ENCODE results near the gene DGKQ.

Gene DGKQ

DNA sequence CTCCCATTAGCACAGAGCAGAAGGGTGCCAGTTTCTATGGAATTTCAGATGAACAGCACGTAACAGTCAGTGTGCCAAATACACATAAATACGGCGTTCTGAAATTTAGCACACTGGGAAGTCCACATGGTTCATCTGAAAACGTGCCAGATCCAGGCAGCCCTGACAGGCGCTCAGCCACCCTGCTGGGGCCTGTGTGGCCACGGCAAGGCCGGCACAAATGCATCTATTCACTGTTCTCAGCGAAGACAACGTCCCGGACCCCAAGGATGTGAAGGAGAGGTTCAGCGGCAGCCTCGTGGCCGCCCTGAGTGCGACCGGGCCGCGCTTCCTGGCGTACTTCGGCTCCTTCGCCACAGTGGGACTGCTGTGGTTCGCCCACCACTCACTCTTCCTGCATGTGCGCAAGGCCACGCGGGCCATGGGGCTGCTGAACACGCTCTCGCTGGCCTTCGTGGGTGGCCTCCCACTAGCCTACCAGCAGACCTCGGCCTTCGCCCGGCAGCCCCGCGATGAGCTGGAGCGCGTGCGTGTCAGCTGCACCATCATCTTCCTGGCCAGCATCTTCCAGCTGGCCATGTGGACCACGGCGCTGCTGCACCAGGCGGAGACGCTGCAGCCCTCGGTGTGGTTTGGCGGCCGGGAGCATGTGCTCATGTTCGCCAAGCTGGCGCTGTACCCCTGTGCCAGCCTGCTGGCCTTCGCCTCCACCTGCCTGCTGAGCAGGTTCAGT is 15.6 kb downstream of the DGKQ start:
- Histone ChIP-seq H3K4me3 (ENCODE audit: low read length) (no peak overlapping the region), H3K4ac (ENCODE audit: low read depth, low read length) (no peak overlapping the region), H2AK5ac (ENCODE audit: low read length) (no peak overlapping the region), H3K18ac (ENCODE audit: low read length) (no peak overlapping the region), H2BK5ac (ENCODE audit: low read length) (no peak overlapping the region), H3K79me1 (ENCODE audit: low read length) (no peaks in the 10 kb centered on the region), H2BK120ac (ENCODE audit: low read depth, low read length) (no peak overlapping the region), H3K56ac (ENCODE audit: low read length) (no peak overlapping the region), H2BK15ac (replicated peaks; ENCODE audit: low read depth) (no peak overlapping the region), H3K23ac (ENCODE audit: low read length) (no peak overlapping the region), H3K27me3 (ENCODE audit: insufficient read depth, low read length, poor library complexity) (no peaks in the 10 kb centered on the region), H4K5ac (ENCODE audit: low read length) (no peak overlapping the region), H3K27ac (ENCODE audit: low read depth, low read length) (no peak overlapping the region), H3K79me2 (ENCODE audit: control insufficient read depth, insufficient read depth, low read length) (no peaks in the 10 kb centered on the region), H3K9ac (ENCODE audit: low read length) (no peak overlapping the region), H3K4me1 (ENCODE audit: control insufficient read depth, low read depth, low read length) (no peaks in the 10 kb centered on the region), H3K36me3 (ENCODE audit: control insufficient read depth, insufficient read depth, low read length) (no peaks in the 10 kb centered on the region), H3K4me2 (ENCODE audit: low read length) (no peak overlapping the region), H4K8ac (ENCODE audit: low read depth, low read length) (no peak overlapping the region)
- no peak for DNase-seq
- no CpG with 5 or more reads among the region's 45 CpGs for WGBS (ENCODE audit: extremely low coverage, insufficient coverage, low lambda C conversion rate)

DNA sequence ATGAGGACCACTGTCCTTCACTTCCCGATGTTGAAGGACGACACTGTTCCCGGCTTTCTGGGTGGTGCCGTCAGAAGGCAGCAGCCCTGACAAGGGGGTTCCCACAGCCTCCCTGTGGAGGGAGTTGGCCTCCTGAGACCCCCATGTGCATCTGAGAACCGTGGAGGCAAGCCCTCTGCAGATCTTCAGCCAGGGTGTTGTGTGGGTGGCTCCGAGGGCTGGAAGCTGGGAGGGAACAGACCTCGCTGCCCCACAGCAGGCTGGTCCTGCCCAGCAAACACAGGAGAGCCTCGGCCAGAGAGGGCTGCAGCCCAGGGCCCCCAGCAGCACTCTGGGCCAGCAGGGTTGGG is 16.2 kb downstream of the DGKQ start:
- no peak overlapping the region for H3K56ac ChIP-seq (ENCODE audit: low read length)
- DNase-seq = no peak
- no peak overlapping the region for H4K5ac ChIP-seq (ENCODE audit: low read length)
- no peak overlapping the region for H3K4ac ChIP-seq (ENCODE audit: low read depth, low read length)
- no peaks in the 10 kb centered on the region for H3K79me2 ChIP-seq (ENCODE audit: control insufficient read depth, insufficient read depth, low read length)
- no peaks in the 10 kb centered on the region for H3K4me1 ChIP-seq (ENCODE audit: control insufficient read depth, low read depth, low read length)
- no CpG with 5 or more reads among the region's 8 CpGs for WGBS (ENCODE audit: extremely low coverage, insufficient coverage, low lambda C conversion rate)
- H3K4me3 ChIP-seq (ENCODE audit: low read length) = no peak overlapping the region
- H3K18ac ChIP-seq (ENCODE audit: low read length) = no peak overlapping the region
- no peaks in the 10 kb centered on the region for H3K79me1 ChIP-seq (ENCODE audit: low read length)
- H3K27me3 ChIP-seq (ENCODE audit: insufficient read depth, low read length, poor library complexity) = no peaks in the 10 kb centered on the region
- H4K8ac ChIP-seq (ENCODE audit: low read depth, low read length) = no peak overlapping the region
- no peak overlapping the region for H3K9ac ChIP-seq (ENCODE audit: low read length)
- no peak overlapping the region for H3K23ac ChIP-seq (ENCODE audit: low read length)
- H3K4me2 ChIP-seq (ENCODE audit: low read length) = no peak overlapping the region
- H3K36me3 ChIP-seq (ENCODE audit: control insufficient read depth, insufficient read depth, low read length) = no peaks in the 10 kb centered on the region
- H3K27ac ChIP-seq (ENCODE audit: low read depth, low read length) = no peak overlapping the region
- H2BK5ac ChIP-seq (ENCODE audit: low read length) = no peak overlapping the region
- H2BK120ac ChIP-seq (ENCODE audit: low read depth, low read length) = no peak overlapping the region
- H2AK5ac ChIP-seq (ENCODE audit: low read length) = no peak overlapping the region
- no peak overlapping the region for H2BK15ac ChIP-seq (replicated peaks; ENCODE audit: low read depth)

GRCh38 chr4:956531-957230 is 16.7 kb downstream of the DGKQ start:
- Histone ChIP-seq H3K36me3 (ENCODE audit: control insufficient read depth, insufficient read depth, low read length) (no peaks in the 10 kb centered on the region), H3K4ac (ENCODE audit: low read depth, low read length) (no peak overlapping the region), H3K27me3 (ENCODE audit: insufficient read depth, low read length, poor library complexity) (no peaks in the 10 kb centered on the region), H3K79me1 (ENCODE audit: low read length) (no peaks in the 10 kb centered on the region), H4K5ac (ENCODE audit: low read length) (no peak overlapping the region), H3K27ac (ENCODE audit: low read depth, low read length) (no peak overlapping the region), H2BK15ac (replicated peaks; ENCODE audit: low read depth) (no peak overlapping the region), H3K56ac (ENCODE audit: low read length) (no peak overlapping the region), H2AK5ac (ENCODE audit: low read length) (no peak overlapping the region), H3K4me3 (ENCODE audit: low read length) (no peak overlapping the region), H3K18ac (ENCODE audit: low read length) (no peak overlapping the region), H2BK5ac (ENCODE audit: low read length) (no peak overlapping the region), H3K4me1 (ENCODE audit: control insufficient read depth, low read depth, low read length) (no peaks in the 10 kb centered on the region), H3K79me2 (ENCODE audit: control insufficient read depth, insufficient read depth, low read length) (no peaks in the 10 kb centered on the region), H3K9ac (ENCODE audit: low read length) (no peak overlapping the region), H2BK120ac (ENCODE audit: low read depth, low read length) (no peak overlapping the region), H3K23ac (ENCODE audit: low read length) (no peak overlapping the region), H3K4me2 (ENCODE audit: low read length) (no peak overlapping the region), H4K8ac (ENCODE audit: low read depth, low read length) (no peak overlapping the region)
- DNase-seq = no peak
- no CpG with 5 or more reads among the region's 14 CpGs for WGBS (ENCODE audit: extremely low coverage, insufficient coverage, low lambda C conversion rate)

DNA sequence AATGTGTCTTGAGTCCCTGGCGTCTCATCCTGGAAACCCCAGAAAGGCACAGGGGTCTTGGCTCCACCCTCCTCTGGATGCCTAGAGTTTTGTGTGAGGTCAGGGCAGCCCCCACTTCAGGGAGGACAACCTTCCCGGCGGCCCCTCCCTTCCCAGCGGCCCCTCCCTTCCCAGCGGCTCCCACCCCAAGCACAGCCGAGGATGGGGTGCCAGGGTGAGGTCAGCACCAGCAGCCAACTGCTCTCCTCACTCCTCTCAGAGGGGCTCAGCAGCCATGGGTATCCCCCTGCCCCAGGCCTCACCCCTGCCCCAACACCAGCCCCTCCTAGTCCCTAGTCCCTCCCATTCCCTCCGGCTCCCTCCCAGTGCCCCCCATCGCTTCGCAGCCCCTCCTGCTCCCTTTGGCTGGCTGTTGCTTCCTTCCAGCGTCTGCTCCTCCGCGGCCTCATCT is 17.4 kb downstream of the DGKQ start:
- DNase-seq = no peak
- H3K36me3 ChIP-seq (ENCODE audit: control insufficient read depth, insufficient read depth, low read length) = no peaks in the 10 kb centered on the region
- H3K56ac ChIP-seq (ENCODE audit: low read length) = no peak overlapping the region
- H2BK5ac ChIP-seq (ENCODE audit: low read length) = no peak overlapping the region
- no peaks in the 10 kb centered on the region for H3K27me3 ChIP-seq (ENCODE audit: insufficient read depth, low read length, poor library complexity)
- H2BK15ac ChIP-seq (replicated peaks; ENCODE audit: low read depth) = no peak overlapping the region
- H4K8ac ChIP-seq (ENCODE audit: low read depth, low read length) = no peak overlapping the region
- no peak overlapping the region for H4K5ac ChIP-seq (ENCODE audit: low read length)
- no peak overlapping the region for H3K4me2 ChIP-seq (ENCODE audit: low read length)
- no peak overlapping the region for H3K18ac ChIP-seq (ENCODE audit: low read length)
- no peak overlapping the region for H3K4me3 ChIP-seq (ENCODE audit: low read length)
- no peaks in the 10 kb centered on the region for H3K79me2 ChIP-seq (ENCODE audit: control insufficient read depth, insufficient read depth, low read length)
- H2AK5ac ChIP-seq (ENCODE audit: low read length) = no peak overlapping the region
- no CpG with 5 or more reads among the region's 12 CpGs for WGBS (ENCODE audit: extremely low coverage, insufficient coverage, low lambda C conversion rate)
- no peaks in the 10 kb centered on the region for H3K79me1 ChIP-seq (ENCODE audit: low read length)
- no peak overlapping the region for H3K27ac ChIP-seq (ENCODE audit: low read depth, low read length)
- H2BK120ac ChIP-seq (ENCODE audit: low read depth, low read length) = no peak overlapping the region
- H3K4me1 ChIP-seq (ENCODE audit: control insufficient read depth, low read depth, low read length) = no peaks in the 10 kb centered on the region
- H3K23ac ChIP-seq (ENCODE audit: low read length) = no peak overlapping the region
- H3K4ac ChIP-seq (ENCODE audit: low read depth, low read length) = no peak overlapping the region
- no peak overlapping the region for H3K9ac ChIP-seq (ENCODE audit: low read length)

GRCh38 chr4:955161-955921 is 18.0 kb downstream of the DGKQ start:
- no CpG with 5 or more reads among the region's 33 CpGs for WGBS (ENCODE audit: extremely low coverage, insufficient coverage, low lambda C conversion rate)
- no peak for DNase-seq

More at GRCh38 chr4:955161-955921, 18.0 kb downstream of the DGKQ start:
- H2BK120ac ChIP-seq (ENCODE audit: low read depth, low read length) = no peak overlapping the region
- no peak overlapping the region for H4K5ac ChIP-seq (ENCODE audit: low read length)
- H2BK15ac ChIP-seq (replicated peaks; ENCODE audit: low read depth) = no peak overlapping the region
- no peak overlapping the region for H3K4ac ChIP-seq (ENCODE audit: low read depth, low read length)
- H2AK5ac ChIP-seq (ENCODE audit: low read length) = no peak overlapping the region
- no peak overlapping the region for H4K8ac ChIP-seq (ENCODE audit: low read depth, low read length)
- H3K27ac ChIP-seq (ENCODE audit: low read depth, low read length) = no peak overlapping the region
- H3K9ac ChIP-seq (ENCODE audit: low read length) = no peak overlapping the region
- no peaks in the 10 kb centered on the region for H3K79me1 ChIP-seq (ENCODE audit: low read length)
- no peaks in the 10 kb centered on the region for H3K36me3 ChIP-seq (ENCODE audit: control insufficient read depth, insufficient read depth, low read length)
- H3K23ac ChIP-seq (ENCODE audit: low read length) = no peak overlapping the region
- H3K18ac ChIP-seq (ENCODE audit: low read length) = no peak overlapping the region
- no peak overlapping the region for H3K4me2 ChIP-seq (ENCODE audit: low read length)
- no peak overlapping the region for H2BK5ac ChIP-seq (ENCODE audit: low read length)
- no peaks in the 10 kb centered on the region for H3K4me1 ChIP-seq (ENCODE audit: control insufficient read depth, low read depth, low read length)
- H3K56ac ChIP-seq (ENCODE audit: low read length) = no peak overlapping the region
- H3K27me3 ChIP-seq (ENCODE audit: insufficient read depth, low read length, poor library complexity) = no peaks in the 10 kb centered on the region
- H3K4me3 ChIP-seq (ENCODE audit: low read length) = no peak overlapping the region
- no peaks in the 10 kb centered on the region for H3K79me2 ChIP-seq (ENCODE audit: control insufficient read depth, insufficient read depth, low read length)

All from mesendoderm (in vitro differentiated cells).